ENCODE measurements around the gene COMMD6. TPM values are rescaled to one million over a fixed set of nuclear protein-coding genes. Genes with fewer than 3 reads are reported as not detected.

Gene COMMD6
- polyA plus RNA-seq, 3 donors = 180 to 401 (median 330) TPM

- peaks cover 2 to 5% of the 10 kb centered on the region in 2 donors for H3K4me1 ChIP-seq (ENCODE audit: control insufficient read depth in 1 of 2, insufficient read depth in 2 of 2, low read length in 2 of 2)
- H3K9me3 Mint-ChIP-seq = peaks cover 18 to 52% (median 29%) of the 10 kb centered on the region in 7 donors
- no peak overlapping the region for H3K27ac ChIP-seq (ENCODE audit: low read depth in 1 of 2, low read length in 2 of 2)
- H3K27me3 ChIP-seq (ENCODE audit: control insufficient read depth in 2 of 2, insufficient read depth in 2 of 2, low read length in 2 of 2) = no peaks in the 10 kb centered on the region
- H3K79me2 ChIP-seq (ENCODE audit: insufficient read depth, low read length) = no peaks in the 10 kb centered on the region
- no peak overlapping the region for H2AFZ ChIP-seq (ENCODE audit: insufficient read depth, low read depth, low read length, poor library complexity, severe bottlenecking)
- 98% methylated on average over 19 of the region's 30 CpGs for WGBS (ENCODE audit: insufficient coverage)
- TF ChIP-seq CTCF (IDR thresholded peaks at IDR 0.05) = no peak
- no peaks in the 10 kb centered on the region for H3K36me3 Mint-ChIP-seq
- no peaks in the 10 kb centered on the region for H3K36me3 ChIP-seq (replicated peaks in 1 of 2; ENCODE audit: control insufficient read depth in 1 of 2, insufficient read depth in 2 of 2, low read length in 2 of 2)
- no peak overlapping the region for H3K4me3 ChIP-seq (replicated peaks in 1 of 3; ENCODE audit: low read depth in 2 of 3, low read length in 3 of 3)
- H3K27me3 Mint-ChIP-seq (ENCODE audit: low read depth in 3 of 3) = peaks cover 0 to 2% (median 0%) of the 10 kb centered on the region in 3 donors
- H3K4me3 Mint-ChIP-seq = no peak overlapping the region
- H3K4me2 ChIP-seq (replicated peaks; ENCODE audit: extremely low read depth, low read length, poor library complexity, severe bottlenecking) = no peak overlapping the region
- H3K4me1 Mint-ChIP-seq = peaks cover 9% of the 10 kb centered on the region
- peak overlapping the region in 1 of 7 donors; percentile 15 for H3K27ac Mint-ChIP-seq
- H4K20me1 ChIP-seq (ENCODE audit: insufficient read depth, low read length) = no peaks in the 10 kb centered on the region
- H3K9me3 ChIP-seq (replicated peaks in 1 of 2; ENCODE audit: control insufficient read depth in 1 of 2, insufficient read depth in 1 of 2, low read length in 2 of 2) = peaks cover 0 to 22% of the 10 kb centered on the region in 2 donors
- intact Hi-C loops (cut with micrococcal nuclease) = no loop called here
- no peak overlapping the region for H3K9ac ChIP-seq (ENCODE audit: insufficient read depth, low read length, poor library complexity, severe bottlenecking)
- no peak for DNase-seq
These were observed 19.1 kb downstream of the COMMD6 start for GRCh38 chr13:75518439-75519088.

GRCh38 chr13:75514080-75514995 lies 23.3 kb downstream of the COMMD6 start:
- Mint-ChIP-seq H3K27ac (peak overlapping the region in 2 of 7 donors; percentile 31 to 66), H3K4me1 (peaks cover 24% of the 10 kb centered on the region), H3K36me3 (no peaks in the 10 kb centered on the region), H3K27me3 (ENCODE audit: low read depth in 3 of 3) (no peaks in the 10 kb centered on the region), H3K4me3 (no peak overlapping the region), H3K9me3 (peaks cover 3 to 27% (median 11%) of the 10 kb centered on the region in 7 donors)
- Histone ChIP-seq H3K36me3 (replicated peaks in 1 of 2; ENCODE audit: control insufficient read depth in 1 of 2, insufficient read depth in 2 of 2, low read length in 2 of 2) (no peaks in the 10 kb centered on the region), H3K27ac (ENCODE audit: low read depth in 1 of 2, low read length in 2 of 2) (no peak overlapping the region), H3K4me1 (ENCODE audit: control insufficient read depth in 1 of 2, insufficient read depth in 2 of 2, low read length in 2 of 2) (peaks cover 24 to 25% of the 10 kb centered on the region in 2 donors), H3K4me3 (replicated peaks in 1 of 3; ENCODE audit: low read depth in 2 of 3, low read length in 3 of 3) (no peak overlapping the region), H3K9ac (ENCODE audit: insufficient read depth, low read length, poor library complexity, severe bottlenecking) (no peak overlapping the region), H3K4me2 (replicated peaks; ENCODE audit: extremely low read depth, low read length, poor library complexity, severe bottlenecking) (no peak overlapping the region), H3K79me2 (ENCODE audit: insufficient read depth, low read length) (no peaks in the 10 kb centered on the region), H3K9me3 (replicated peaks in 1 of 2; ENCODE audit: control insufficient read depth in 1 of 2, insufficient read depth in 1 of 2, low read length in 2 of 2) (peaks cover 0 to 12% of the 10 kb centered on the region in 2 donors), H4K20me1 (ENCODE audit: insufficient read depth, low read length) (no peaks in the 10 kb centered on the region), H3K27me3 (ENCODE audit: control insufficient read depth in 2 of 2, insufficient read depth in 2 of 2, low read length in 2 of 2) (no peaks in the 10 kb centered on the region), H2AFZ (ENCODE audit: insufficient read depth, low read depth, low read length, poor library complexity, severe bottlenecking) (no peak overlapping the region)
- intact Hi-C loops (cut with micrococcal nuclease) = no loop called here
- no peak for DNase-seq
- no CpG with 5 or more reads among the region's 3 CpGs for WGBS (ENCODE audit: insufficient coverage)
- no peak for TF ChIP-seq CTCF (IDR thresholded peaks at IDR 0.05)

Data from CD14-positive monocyte (primary cell).